Measurements from ENCODE around the gene PM20D1.

DNA sequence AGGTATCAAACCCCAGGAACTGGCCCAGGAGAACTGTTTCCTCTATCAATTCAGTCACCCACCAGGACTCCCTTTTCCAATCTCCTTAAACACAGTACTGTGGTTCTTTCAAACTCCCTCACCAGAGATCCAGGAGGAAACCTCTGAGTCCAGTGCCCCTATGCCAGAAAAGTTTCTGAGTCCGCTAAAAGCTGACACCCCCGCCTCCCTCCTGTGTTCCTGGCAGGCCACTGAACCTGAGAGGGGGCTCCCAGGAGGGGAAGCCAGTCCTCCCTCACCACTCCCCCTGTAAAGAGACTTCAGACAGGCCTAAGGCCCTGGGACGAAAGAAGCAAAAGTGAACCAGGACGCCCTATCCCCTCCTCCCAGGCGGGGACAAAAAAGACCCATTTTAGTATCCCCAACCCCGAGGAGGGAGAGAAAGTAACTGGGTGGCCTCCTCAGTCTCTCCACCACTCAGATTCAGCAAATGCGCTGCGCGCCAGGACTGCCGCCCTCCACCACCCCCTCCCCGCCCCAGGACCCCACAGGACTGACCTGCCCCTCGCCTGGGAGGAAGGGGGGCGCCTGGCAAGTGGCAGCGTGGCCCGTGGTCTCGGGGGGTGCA, 37.6 kb downstream of the PM20D1 start:
- TF ChIP-seq CTCF (IDR thresholded peaks at IDR 0.05) (no peak), EP300 (IDR thresholded peaks at IDR 0.05) (no peak), POLR2A (IDR thresholded peaks at IDR 0.05) (no peak)
